CD4-positive, alpha-beta T cell treated with Interleukin-15 for 1 hour (primary cell): Measurements from ENCODE around the gene TRIP6.

ENCODE experiments used
- DNase-seq: peaks from one replicate; pipeline ENCODE4 v3.0.0-alpha.2; 2020

Gene TRIP6

GRCh38 chr7:100921039-100921438 is 53.9 kb downstream of the TRIP6 start:
- no peak for DNase-seq
